NCI-H2081 (cell line): Measurements from ENCODE around the gene RNASE4.

Source experiments
- DNase-seq, 2 experiments: peaks; one replicate each; lab custom pipeline; 2025; lab: John Stamatoyannopoulos, UW

RNASE4 gene

GRCh38 chr14:20675669-20676068 lies 8.7 kb upstream of the RNASE4 start:
- no peak for DNase-seq

- no peak for DNase-seq
Measured at GRCh38 chr14:20676072-20676471, 8.3 kb upstream of the RNASE4 start.

- peak in 1 of 2 experiments; percentile 2 for DNase-seq
Measured at GRCh38 chr14:20679907-20680306, 4.5 kb upstream of the RNASE4 start.

- no peak for DNase-seq
Measured at GRCh38 chr14:20680363-20680762, 4.0 kb upstream of the RNASE4 start.

- no peak for DNase-seq
Measured at GRCh38 chr14:20680843-20681347, 3.5 kb upstream of the RNASE4 start.

DNA sequence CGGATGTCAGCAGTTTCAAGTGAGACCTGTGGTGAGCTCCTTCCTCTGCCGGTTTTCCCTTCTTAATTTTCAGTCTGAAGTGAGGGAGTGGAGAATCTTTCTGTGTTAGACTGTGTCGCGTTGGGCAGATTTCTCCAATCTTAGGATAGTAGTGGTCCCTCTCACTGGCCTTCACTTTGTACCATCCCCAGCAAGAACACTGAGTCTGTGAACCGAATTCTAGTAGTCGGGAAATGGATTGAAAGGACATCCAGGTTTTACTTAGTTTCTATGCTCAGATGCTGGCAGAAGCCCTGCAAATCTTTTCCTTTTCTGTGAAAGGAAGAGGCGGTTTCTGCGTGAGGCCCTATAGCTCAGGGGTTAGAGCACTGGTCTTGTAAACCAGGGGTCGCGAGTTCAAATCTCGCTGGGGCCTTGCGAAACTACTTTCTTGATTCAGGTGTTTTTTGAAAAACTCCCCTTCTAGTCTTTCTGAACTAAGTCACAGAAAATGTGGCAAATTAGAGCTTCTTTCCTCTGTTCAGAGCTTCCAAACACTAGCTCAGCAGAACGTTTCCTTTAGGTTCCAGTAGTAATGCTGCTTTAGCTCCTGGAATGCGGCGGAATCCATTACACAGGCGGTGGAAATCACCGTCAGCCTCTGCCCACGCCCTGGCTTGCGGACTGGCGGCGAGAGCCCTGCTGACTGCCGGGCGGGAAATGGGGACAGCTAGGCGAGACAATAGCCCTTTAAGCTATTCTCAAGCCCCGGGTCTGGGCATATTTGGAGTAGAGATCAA lies 2.8 kb upstream of the RNASE4 start:
- peak; percentile 80 to 82 for DNase-seq

- no peak for DNase-seq
Measured at GRCh38 chr14:20682127-20682434, 2.3 kb upstream of the RNASE4 start.

DNA sequence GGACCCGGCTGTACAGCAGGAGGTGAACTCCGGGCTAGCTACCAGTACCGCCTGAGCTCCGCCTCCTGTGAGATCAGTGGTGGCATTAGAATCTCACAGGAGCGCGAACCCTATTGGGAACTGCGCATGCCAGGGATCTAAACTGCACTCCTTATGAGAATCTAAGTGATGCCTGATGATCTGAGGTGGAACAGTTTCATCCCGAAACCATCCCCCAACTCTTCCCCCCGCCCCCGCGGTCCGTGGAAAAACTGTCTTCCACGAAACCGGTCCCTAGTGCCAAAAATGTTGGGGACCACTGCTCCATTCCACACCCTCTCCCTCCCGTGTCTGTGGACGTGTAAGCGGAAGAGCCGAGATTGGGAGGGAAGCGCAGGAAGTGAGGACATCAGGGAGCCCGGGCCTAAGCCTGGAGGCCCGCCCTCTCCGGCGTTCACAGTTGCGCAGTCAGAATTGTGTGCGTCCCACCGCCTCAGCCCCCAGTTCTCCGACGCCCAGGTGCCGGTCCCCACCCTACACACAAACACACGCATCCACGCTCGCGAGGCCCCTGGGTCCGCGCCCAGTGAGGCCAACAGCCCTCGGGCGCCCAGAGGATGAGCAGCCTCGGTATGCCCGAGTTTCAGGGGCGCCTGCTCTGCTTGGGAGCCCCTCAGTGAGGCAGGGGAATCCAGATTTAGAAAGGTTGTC lies 1.8 kb upstream of the RNASE4 start:
- peak; percentile 89 to 90 for DNase-seq

DNA sequence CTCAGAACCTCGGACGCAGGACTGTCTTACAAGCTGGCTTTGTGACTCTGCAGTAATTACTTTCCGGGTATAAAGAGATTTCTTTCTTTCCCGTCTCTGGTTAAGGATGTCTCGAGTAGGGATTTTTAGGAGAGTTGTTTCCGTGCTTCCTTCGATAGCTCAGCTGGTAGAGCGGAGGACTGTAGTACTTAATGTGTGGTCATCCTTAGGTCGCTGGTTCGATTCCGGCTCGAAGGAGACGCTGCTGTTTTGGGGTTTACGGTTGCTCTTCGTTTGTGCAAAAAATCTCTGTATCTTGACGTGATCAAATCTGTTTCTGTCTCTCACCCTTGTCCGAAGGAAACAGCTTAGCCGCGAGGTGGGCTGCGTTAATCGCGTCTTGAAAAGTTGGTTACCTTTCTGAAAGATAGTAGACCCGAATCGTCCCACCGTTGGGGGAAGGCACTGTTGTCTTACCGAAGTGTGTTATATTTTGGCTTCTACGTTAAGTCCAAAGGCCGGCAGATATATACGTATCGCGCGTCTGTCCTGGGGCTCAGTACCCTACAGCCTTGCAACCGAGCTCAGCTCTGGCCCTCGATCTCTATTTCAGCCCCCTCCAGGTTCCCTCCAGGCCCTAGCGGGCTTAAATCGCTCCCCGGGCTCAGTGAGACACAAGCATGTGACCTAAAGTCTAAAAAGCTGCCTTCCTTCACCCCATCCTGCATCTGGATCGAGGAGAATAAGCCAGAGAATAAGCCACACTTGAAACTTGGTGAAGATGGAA lies 1.1 kb upstream of the RNASE4 start:
- DNase-seq: peak; percentile 77 to 87

DNA sequence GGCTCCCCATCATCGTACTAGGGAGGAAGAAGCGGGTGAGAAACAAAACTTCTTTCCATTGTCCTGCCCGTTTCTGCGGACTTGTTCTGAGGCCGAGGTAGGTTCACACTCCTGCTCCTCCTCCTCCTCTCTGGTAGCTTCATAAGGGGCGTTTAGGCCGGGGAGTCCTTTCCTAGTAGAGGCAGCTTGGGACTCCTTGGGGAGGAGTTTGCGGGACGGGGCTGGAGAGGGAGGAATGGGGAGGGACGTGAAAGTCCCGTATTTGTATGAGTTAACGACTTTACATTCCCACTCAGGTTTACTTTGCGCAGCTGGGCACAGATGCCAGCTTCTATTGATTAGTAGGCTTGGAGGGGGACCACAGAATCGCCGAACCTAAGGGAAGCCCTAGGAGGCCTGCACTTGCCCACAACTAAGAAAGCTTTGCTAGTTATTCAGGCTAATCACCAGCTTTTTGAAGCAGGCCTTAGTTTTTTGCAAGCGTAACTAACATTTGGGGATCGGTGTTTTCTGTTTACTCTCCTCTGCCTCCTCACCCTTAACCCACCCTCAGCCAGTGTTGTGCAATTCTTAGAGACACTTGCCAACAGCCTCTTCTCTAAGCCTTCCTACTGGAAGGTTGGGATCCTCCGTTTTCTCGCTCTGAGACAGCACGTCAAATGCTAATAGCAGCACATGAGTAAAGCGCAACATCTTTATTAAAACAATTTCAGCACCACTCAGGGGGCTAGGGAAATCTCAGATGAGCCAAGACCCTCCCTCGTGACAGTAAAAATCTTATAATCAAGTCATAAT lies 499 bp downstream of the RNASE4 start:
- no peak for DNase-seq

- DNase-seq: peak in 1 of 2 experiments; percentile 2
Measured at GRCh38 chr14:20686386-20687143, 2.2 kb downstream of the RNASE4 start.

- DNase-seq: no peak
Measured at GRCh38 chr14:20687362-20688166, 3.2 kb downstream of the RNASE4 start.

DNA sequence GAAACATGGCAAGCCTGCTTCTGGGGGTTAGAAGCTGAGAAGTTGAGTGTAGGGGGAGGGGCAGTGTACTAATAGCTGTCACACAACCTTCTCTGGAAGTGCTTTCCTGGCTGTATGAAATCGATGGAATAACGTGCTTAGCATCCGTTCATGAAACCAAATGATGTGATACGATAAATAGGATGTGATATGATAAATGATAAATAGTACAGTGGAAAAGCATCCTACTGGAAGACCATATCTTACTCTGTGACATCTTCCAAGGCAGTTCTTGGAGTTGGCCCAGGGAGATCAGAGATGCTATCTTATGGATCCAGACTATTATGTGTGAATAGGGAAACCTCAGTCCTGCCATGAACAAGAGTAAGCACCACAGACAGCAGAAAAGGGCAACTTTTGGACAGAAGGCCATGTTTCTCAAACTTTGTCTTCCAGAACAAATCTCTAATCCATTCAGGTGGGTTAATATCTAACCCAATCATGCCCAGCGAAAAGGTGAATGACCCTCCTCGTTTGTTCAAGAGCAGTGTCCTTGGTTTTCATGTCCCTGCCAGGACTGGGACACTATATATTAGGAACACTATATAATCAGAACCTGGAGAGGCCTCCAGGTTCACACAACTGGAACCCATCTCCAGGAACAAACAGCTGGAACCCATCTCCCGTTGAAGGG lies 3.9 kb downstream of the RNASE4 start, which contains the start of gene ANG:
Gene ANG, plus strand, starts transcription at position 598 of the 673 bp plus-strand sequence. CDS start 4,801 bp downstream, outside the sequence.
- no peak for DNase-seq

DNA sequence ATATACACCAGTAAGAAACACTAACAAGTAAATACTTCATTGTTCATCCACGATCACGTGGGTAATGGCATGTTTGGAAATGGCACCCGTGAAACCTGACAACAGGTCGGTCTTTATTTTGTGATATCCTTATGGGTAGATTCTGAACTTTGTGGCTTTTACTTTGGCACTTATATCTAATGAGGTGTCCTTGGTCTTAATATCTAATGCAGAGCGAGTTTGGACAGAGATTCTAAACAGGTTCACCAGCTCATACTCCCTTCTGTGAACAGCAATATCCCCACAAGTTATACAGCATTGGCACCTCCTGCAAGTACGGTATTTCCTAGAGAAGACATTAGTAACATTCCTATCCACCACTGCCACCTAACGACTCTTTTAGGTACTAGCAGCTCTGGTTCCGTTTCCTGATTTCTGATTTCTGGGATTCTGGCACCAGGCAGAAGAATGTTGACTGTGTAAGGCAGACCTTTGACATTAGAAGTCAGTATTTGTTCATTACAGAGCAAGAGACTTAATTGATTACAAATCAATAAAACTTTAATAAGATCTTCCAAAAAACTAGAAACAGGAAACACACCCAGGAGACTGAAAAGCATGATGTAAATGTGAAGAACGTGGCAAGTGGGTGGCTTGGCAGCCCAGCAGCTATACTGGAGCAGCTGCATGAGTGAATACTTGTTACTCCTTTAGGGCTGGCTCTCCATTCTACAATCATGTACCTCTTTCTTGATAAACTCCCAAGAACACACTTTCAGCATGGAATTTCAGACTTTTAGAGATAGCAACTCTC lies 6.7 kb downstream of the RNASE4 start:
- DNase-seq: peak; percentile 63 to 67

- no peak for DNase-seq
Measured at GRCh38 chr14:20692116-20692751, 7.9 kb downstream of the RNASE4 start.

DNA sequence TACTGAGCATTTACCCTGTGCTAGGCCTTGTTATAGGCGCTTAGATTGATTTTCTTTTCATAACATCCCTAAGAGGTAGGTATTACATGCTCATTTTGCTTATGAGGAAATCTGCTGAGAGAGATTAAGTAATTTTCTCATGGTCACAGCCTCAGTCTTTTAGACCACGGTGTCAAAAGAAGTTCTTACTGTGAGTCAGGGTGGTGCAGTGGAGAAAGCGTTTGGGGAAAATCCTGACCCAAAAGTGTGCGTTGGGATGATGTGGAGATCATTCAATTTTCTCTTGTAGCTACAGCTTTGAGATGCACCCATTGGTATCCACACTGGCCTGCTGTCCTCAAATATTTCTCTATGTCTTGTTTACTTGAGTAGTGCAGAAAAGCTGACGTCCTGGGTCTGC lies 12.4 kb downstream of the RNASE4 start:
- no peak for DNase-seq

GRCh38 chr14:20697273-20698017 lies 13.1 kb downstream of the RNASE4 start:
- DNase-seq: peak; percentile 23 to 45

GRCh38 chr14:20698018-20698329 lies 13.6 kb downstream of the RNASE4 start:
- no peak for DNase-seq
